Suprapubic skin (tissue), 3 donors: ENCODE measurements around the gene UGGT2.

ENCODE experiments used
- CTCF ChIP-seq, 2 donors: fragments of 200-600 bp in 1 of 2; fragments of 450-650 bp in 1 of 2; sonication (generic) in 1 of 2; IDR thresholded peaks; one replicate each; pipeline ENCODE4 v1.5.1; 2016 to 2019; ENCODE audit warnings: antibody characterized with exemption in 2 of 2, mild to moderate bottlenecking in 1 of 2, moderate library complexity in 1 of 2
- POLR2A ChIP-seq, 2 donors: fragments of 450-650 bp; IDR thresholded peaks; one replicate each; pipeline ENCODE4 v1.6.1; 2017; ENCODE audit warnings: antibody characterized with exemption in 2 of 2, mild to moderate bottlenecking in 2 of 2, moderate library complexity in 2 of 2

- TF ChIP-seq CTCF (IDR thresholded peaks at IDR 0.05): no peak
- TF ChIP-seq POLR2A (IDR thresholded peaks at IDR 0.05): no peak
Measured at GRCh38 chr13:95800436-95800835, 252.8 kb downstream of the UGGT2 start.
